Measurements from ENCODE around the gene IDH3G.
"Not testable (repeated sequence)": the region's sequence is repeated elsewhere in the genome, so short reads cannot be mapped to it uniquely, and the experiment has no call there.

DNA sequence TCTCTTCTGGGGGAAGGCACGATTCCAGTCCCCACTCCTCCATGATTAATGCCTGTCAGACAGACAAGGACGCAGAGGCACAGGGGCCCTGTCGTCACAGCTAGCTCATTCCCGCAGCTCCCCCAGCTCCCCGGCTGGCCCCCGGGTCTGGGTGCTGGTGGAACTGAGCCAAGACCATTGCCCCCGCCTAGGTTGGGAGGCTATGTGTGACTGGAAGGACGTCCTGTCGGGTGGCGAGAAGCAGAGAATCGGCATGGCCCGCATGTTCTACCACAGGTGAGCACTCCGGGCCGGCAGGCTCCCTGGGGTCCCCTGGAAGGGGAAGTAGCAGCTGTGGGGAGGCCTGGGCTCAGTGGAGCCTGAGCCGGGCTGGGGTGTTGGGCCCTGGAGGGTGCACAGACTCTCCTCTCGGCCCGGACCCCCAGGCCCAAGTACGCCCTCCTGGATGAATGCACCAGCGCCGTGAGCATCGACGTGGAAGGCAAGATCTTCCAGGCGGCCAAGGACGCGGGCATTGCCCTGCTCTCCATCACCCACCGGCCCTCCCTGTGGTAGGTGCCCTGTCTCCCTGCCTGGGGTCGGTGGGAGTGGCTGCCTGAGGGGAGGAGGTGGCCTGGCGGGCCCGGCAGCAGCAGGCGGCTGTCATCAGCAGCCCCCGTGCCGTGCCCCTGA, 51.2 kb downstream of the IDH3G start:
- TF ChIP-seq, protein P1, sequence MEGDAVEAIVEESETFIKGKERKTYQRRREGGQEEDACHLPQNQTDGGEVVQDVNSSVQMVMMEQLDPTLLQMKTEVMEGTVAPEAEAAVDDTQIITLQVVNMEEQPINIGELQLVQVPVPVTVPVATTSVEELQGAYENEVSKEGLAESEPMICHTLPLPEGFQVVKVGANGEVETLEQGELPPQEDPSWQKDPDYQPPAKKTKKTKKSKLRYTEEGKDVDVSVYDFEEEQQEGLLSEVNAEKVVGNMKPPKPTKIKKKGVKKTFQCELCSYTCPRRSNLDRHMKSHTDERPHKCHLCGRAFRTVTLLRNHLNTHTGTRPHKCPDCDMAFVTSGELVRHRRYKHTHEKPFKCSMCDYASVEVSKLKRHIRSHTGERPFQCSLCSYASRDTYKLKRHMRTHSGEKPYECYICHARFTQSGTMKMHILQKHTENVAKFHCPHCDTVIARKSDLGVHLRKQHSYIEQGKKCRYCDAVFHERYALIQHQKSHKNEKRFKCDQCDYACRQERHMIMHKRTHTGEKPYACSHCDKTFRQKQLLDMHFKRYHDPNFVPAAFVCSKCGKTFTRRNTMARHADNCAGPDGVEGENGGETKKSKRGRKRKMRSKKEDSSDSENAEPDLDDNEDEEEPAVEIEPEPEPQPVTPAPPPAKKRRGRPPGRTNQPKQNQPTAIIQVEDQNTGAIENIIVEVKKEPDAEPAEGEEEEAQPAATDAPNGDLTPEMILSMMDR (IDR thresholded peaks at IDR 0.05 in 8 of 11, conservative IDR thresholded peaks at IDR 0.05 in 3 of 11), result not testable (repeated sequence)
- not testable (repeated sequence) for TF ChIP-seq POLR2A (IDR thresholded peaks at IDR 0.05)
- peak in 2 of 3 donors; percentile 23 to 35 for TF ChIP-seq POLR2AphosphoS5 (IDR thresholded peaks at IDR 0.05)

All from spleen (tissue), 7 donors.